B cell (primary cell): ENCODE data around the gene MCRIP2. TPM values are rescaled to one million over a fixed set of nuclear protein-coding genes. Genes with fewer than 3 reads are reported as not detected.

Source experiments
- ATAC-seq: fragments of 200-7000 bp; cut with Tn5 transposase; one replicate; pipeline ENCODE4 v1.10.0; 2021; ENCODE audit warnings: low read depth, mild to moderate bottlenecking, moderate number of reproducible peaks, moderate library complexity
- CTCF ChIA-PET: fragments of 350-600 bp; sonication (Branson Sonifier 250); formaldehyde crosslinking; loops from one replicate; lab custom pipeline; 2021; ENCODE audit warnings: antibody characterized with exemption, inconsistent platforms; lab: Charles Lee
- POLR2A ChIA-PET: fragments of 350-600 bp; sonication (Branson Sonifier 250); formaldehyde crosslinking; loops from one replicate; lab custom pipeline; 2021; ENCODE audit warnings: antibody characterized with exemption; lab: Charles Lee
- DNase-seq: peaks from one replicate; pipeline ENCODE4 v3.0.0; 2013
- H2AFZ ChIP-seq: 2 replicates; pipeline ENCODE4 v1.6.1; 2012; ENCODE audit warnings: mild to moderate bottlenecking, low read depth, low read length; ENCODE audit not compliant: insufficient read depth, poor library complexity, severe bottlenecking
- H3K27ac ChIP-seq, 2 donors: 1 replicate in 1 of 2; 2 replicates in 1 of 2; pipeline ENCODE4 v1.5.1; 2012 to 2013; ENCODE audit warnings: low read length in 2 of 2, mild to moderate bottlenecking in 2 of 2, moderate library complexity in 1 of 2
- H3K27me3 ChIP-seq, 4 experiments: fragments of 200-600 bp in 1 of 4; sonication (generic) in 1 of 4; replicated peaks in 1 of 4; 1 replicate in 2 of 4; 2 replicates in 2 of 4; pipeline versions ENCODE4 v1.6.1 to v1.7.0; 2013 to 2016; ENCODE audit warnings: low read length in 3 of 4, mild to moderate bottlenecking in 2 of 4, mixed read lengths in 1 of 4, moderate library complexity in 1 of 4; ENCODE audit not compliant: insufficient read depth in 4 of 4, control insufficient read depth in 3 of 4; ENCODE audit errors: control extremely low read depth in 1 of 4
- H3K36me3 ChIP-seq, 2 experiments: replicated peaks in 1 of 2; 1 replicate in 1 of 2; 2 replicates in 1 of 2; pipeline versions ENCODE4 v1.6.1 to v1.7.1; 2013; ENCODE audit warnings: low read length in 1 of 2; ENCODE audit not compliant: insufficient read depth in 2 of 2, control insufficient read depth in 1 of 2; ENCODE audit errors: control extremely low read depth in 1 of 2, extremely low read depth in 1 of 2
- H3K4me1 ChIP-seq, 2 donors: fragments of 200-600 bp in 1 of 2; sonication (generic) in 1 of 2; 1 replicate in 1 of 2; 2 replicates in 1 of 2; pipeline versions ENCODE4 v1.5.1 to v1.6.1; 2013 to 2017; ENCODE audit warnings: low read length in 2 of 2; ENCODE audit not compliant: control insufficient read depth in 2 of 2, insufficient read depth in 2 of 2
- H3K4me2 ChIP-seq: replicated peaks from 2 replicates; pipeline ENCODE3; 2012; ENCODE audit warnings: mild to moderate bottlenecking, low read depth, low read length; ENCODE audit not compliant: poor library complexity, severe bottlenecking
- H3K4me3 ChIP-seq, 5 experiments: fragments of 200-600 bp in 1 of 5; sonication (generic) in 1 of 5; 1 replicate in 3 of 5; 2 replicates in 2 of 5; pipeline versions ENCODE4 v1.5.1 to v1.7.0; 2011 to 2016; ENCODE audit warnings: low read length in 4 of 5, mild to moderate bottlenecking in 4 of 5, low read depth in 2 of 5, control low read depth in 1 of 5, moderate library complexity in 1 of 5; ENCODE audit not compliant: insufficient read depth in 1 of 5; ENCODE audit errors: control extremely low read depth in 1 of 5, extremely low read depth in 1 of 5
- H3K79me2 ChIP-seq: fragments of 200-600 bp; sonication (generic); one replicate; pipeline ENCODE4 v1.6.0; 2016; ENCODE audit warnings: low read length; ENCODE audit not compliant: control insufficient read depth, insufficient read depth
- H3K9ac ChIP-seq: fragments of 200-600 bp; sonication (generic); 2 replicates; pipeline ENCODE4 v1.6.1; 2017; ENCODE audit warnings: mild to moderate bottlenecking, low read length, moderate library complexity
- H3K9me3 ChIP-seq, 3 donors: one replicate each; pipeline versions ENCODE4 v1.6.1 to v1.7.1; 2013; ENCODE audit warnings: low read length in 2 of 3; ENCODE audit not compliant: control insufficient read depth in 2 of 3, insufficient read depth in 1 of 3; ENCODE audit errors: control extremely low read depth in 1 of 3
- H4K20me1 ChIP-seq: 2 replicates; pipeline ENCODE4 v1.6.0; 2012; ENCODE audit warnings: mild to moderate bottlenecking, low read length; ENCODE audit not compliant: insufficient read depth, control insufficient read depth, poor library complexity, severe bottlenecking
- H3K27ac Mint-ChIP-seq: one replicate; pipeline ENCODE4 v1.8.0; 2021; ENCODE audit warnings: mixed read lengths
- H3K27me3 Mint-ChIP-seq: one replicate; pipeline ENCODE4 v1.8.0; 2021; ENCODE audit warnings: mixed read lengths
- H3K4me1 Mint-ChIP-seq: one replicate; pipeline ENCODE4 v1.8.0; 2021; ENCODE audit warnings: mixed read lengths
- H3K4me3 Mint-ChIP-seq: one replicate; pipeline ENCODE4 v1.8.0; 2021; ENCODE audit warnings: mixed read lengths
- H3K9me3 Mint-ChIP-seq: one replicate; pipeline ENCODE4 v1.8.0; 2022; ENCODE audit warnings: mixed read lengths; ENCODE audit not compliant: insufficient read depth
- CTCF ChIP-seq: fragments of 200-600 bp; IDR thresholded peaks from one replicate; pipeline ENCODE4 v1.8.0; 2022; ENCODE audit warnings: antibody characterized with exemption, mild to moderate bottlenecking
- EZH2 ChIP-seq: IDR thresholded peaks from 2 replicates; pipeline ENCODE4 v1.6.1; 2012; ENCODE audit warnings: borderline replicate concordance, low read depth, mild to moderate bottlenecking, moderate library complexity, low read length; ENCODE audit not compliant: insufficient read depth, poor library complexity, severe bottlenecking
- WGBS: methylation state at CpG from one replicate; pipeline ENCODE4 v1.1.5; 2013; ENCODE audit warnings: missing lambda C conversion rate; ENCODE audit not compliant: insufficient coverage; 5-methylcytosine and 5-hydroxymethylcytosine counted together
- intact Hi-C: fragments of 100-400 bp; cut with micrococcal nuclease; formaldehyde crosslinking; loops from one replicate; pipeline ENCODE4 v1.10.0; 2022
- polyA plus RNA-seq: library from polyadenylated mRNA; depleted of rRNA; stranded (reverse); fragments of >200 nt; gene quantifications from 2 replicates; pipeline ENCODE4 v1.2.3, GENCODE V29; 2012
- total RNA-seq, 2 donors: library from RNA; stranded (reverse); fragments of 120-200 nt in 1 of 2; gene quantifications; 1 replicate in 1 of 2; 2 replicates in 1 of 2; pipeline versions ENCODE4 v1.2.3 to v1.2.4, GENCODE V29; 2013 to 2022

Gene MCRIP2
- total and polyA plus RNA-seq, 2 donors (not counting 1 experiment from before 2014, with no cell fraction given) = 29.2 to 46.0 TPM

DNA sequence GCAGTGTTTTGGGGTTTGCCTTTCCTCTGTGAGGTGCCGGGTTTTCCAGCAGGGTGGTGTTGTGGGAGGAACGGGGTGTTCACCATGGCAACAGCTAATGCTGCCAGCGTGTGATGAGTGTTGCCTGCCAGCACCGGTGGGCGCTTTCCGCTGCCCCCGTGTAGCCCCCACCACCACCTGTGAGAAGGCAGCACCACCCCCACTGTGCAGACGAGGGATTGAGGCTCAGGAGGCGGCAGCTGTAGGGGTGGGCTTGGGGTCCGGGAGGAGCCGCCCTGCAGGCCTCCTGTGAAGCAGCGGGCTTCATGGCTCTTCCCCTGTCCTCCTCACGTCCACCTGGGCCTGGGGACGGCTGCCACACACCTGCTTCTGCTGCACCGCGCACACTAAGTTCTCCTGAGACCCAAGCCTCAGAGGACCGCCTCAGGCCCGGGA lies 46.5 kb upstream of the MCRIP2 start:
- Histone ChIP-seq H3K4me2 (no peak overlapping the region), H3K27me3 (no peaks in the 10 kb centered on the region), H3K9me3 (peaks cover 0 to 7% (median 0%) of the 10 kb centered on the region in 3 donors), H3K27ac (no peak overlapping the region), H3K9ac (no peak overlapping the region), H3K36me3 (peaks cover 0 to 9% of the 10 kb centered on the region in 2 experiments), H4K20me1 (peaks cover 46% of the 10 kb centered on the region), H3K4me3 (no peak overlapping the region), H3K4me1 (peaks cover 8 to 15% of the 10 kb centered on the region in 2 donors), H3K79me2 (peaks cover 74% of the 10 kb centered on the region), H2AFZ (no peak overlapping the region)
- CTCF ChIA-PET = no interaction called here
- POLR2A ChIA-PET = no interaction called here
- Mint-ChIP-seq H3K4me3 (no peak overlapping the region), H3K9me3 (no peaks in the 10 kb centered on the region), H3K27me3 (no peaks in the 10 kb centered on the region), H3K4me1 (peaks cover 34% of the 10 kb centered on the region), H3K27ac (no peak overlapping the region)
- intact Hi-C loops = no loop called here
- 91% methylated on average over 12 of the region's 18 CpGs for WGBS
- no peak for TF ChIP-seq EZH2
- TF ChIP-seq CTCF = no peak
- ATAC-seq (no peak), DNase-seq (no peak)

- WGBS = 95% methylated on average over 34 of the region's 34 CpGs
- H3K4me3 Mint-ChIP-seq = no peak overlapping the region
- ATAC-seq (no peak), DNase-seq (no peak)
- intact Hi-C loops = no loop called here
- Histone ChIP-seq H3K27me3 (no peaks in the 10 kb centered on the region), H3K36me3 (peaks cover 0 to 10% of the 10 kb centered on the region in 2 experiments), H3K4me2 (no peak overlapping the region), H3K9ac (no peak overlapping the region), H3K79me2 (peaks cover 70% of the 10 kb centered on the region), H2AFZ (no peak overlapping the region), H3K9me3 (peaks cover 0 to 7% (median 0%) of the 10 kb centered on the region in 3 donors), H3K4me3 (no peak overlapping the region), H4K20me1 (peaks cover 43% of the 10 kb centered on the region), H3K4me1 (peaks cover 0 to 7% of the 10 kb centered on the region in 2 donors), H3K27ac (no peak overlapping the region)
- no peak overlapping the region for H3K27ac Mint-ChIP-seq
- no peak for TF ChIP-seq CTCF
- TF ChIP-seq EZH2 = no peak
- ChIA-PET CTCF (interaction anchor here (0.7 kb wide), 1 partner anchor 9 kb away, joined by 3 read pairs; no protein-coding TSS in a partner anchor), POLR2A (no interaction called here)
- H3K4me1 Mint-ChIP-seq = peaks cover 27% of the 10 kb centered on the region
- H3K9me3 Mint-ChIP-seq = no peaks in the 10 kb centered on the region
- no peaks in the 10 kb centered on the region for H3K27me3 Mint-ChIP-seq
These were observed 45.5 kb upstream of the MCRIP2 start for GRCh38 chr16:595942-596735.
